K562 (cell line): Measurements from ENCODE around the gene CEBPZ. TPM values are rescaled to one million over a fixed set of nuclear protein-coding genes. Genes with fewer than 3 reads are reported as not detected.
A peak's percentile ranks its signal among the peaks of the same experiment; 100 is the strongest.

Experiments
- ARID1B ChIP-seq: fragments of 450-650 bp; IDR thresholded peaks from 2 replicates; pipeline ENCODE4 v1.6.1; 2016; ENCODE audit warnings: antibody characterized with exemption, mild to moderate bottlenecking, inconsistent platforms
- ARID4B ChIP-seq: sonication (generic); formaldehyde crosslinking; IDR thresholded peaks from 2 replicates; pipeline ENCODE4 v1.8.0; 2022; ENCODE audit warnings: mild to moderate bottlenecking, missing genetic modification reagents
- FOXK2 ChIP-seq, 2 experiments: fragments of 450-650 bp; IDR thresholded peaks in 1 of 2; conservative IDR thresholded peaks in 1 of 2; 2 replicates each; pipeline ENCODE4 v1.6.1; 2016; ENCODE audit warnings: low read depth in 2 of 2, mild to moderate bottlenecking in 1 of 2
- MAX ChIP-seq: sonication (generic); formaldehyde crosslinking; IDR thresholded peaks from 2 replicates; pipeline ENCODE4 v1.9.0; 2022; ENCODE audit warnings: mild to moderate bottlenecking, missing genetic modification reagents
- MCM2 ChIP-seq: fragments of 450-650 bp; IDR thresholded peaks from 2 replicates; pipeline ENCODE4 v1.6.1; 2017; ENCODE audit warnings: low read depth, mild to moderate bottlenecking
- MECOM ChIP-seq: fragments of 250-450 bp; sonication (Bioruptor Pico); IDR thresholded peaks from 2 replicates; pipeline ENCODE4 v1.8.0; 2022; ENCODE audit warnings: inconsistent platforms
- MEIS2 ChIP-seq: fragments of 450-650 bp; IDR thresholded peaks from 2 replicates; pipeline ENCODE4 v1.6.1; 2014; ENCODE audit warnings: mild to moderate bottlenecking; ENCODE audit not compliant: partially characterized antibody
- NFYB ChIP-seq: IDR thresholded peaks from 2 replicates; pipeline ENCODE4 v1.6.1; 2011; ENCODE audit warnings: mild to moderate bottlenecking, moderate library complexity; ENCODE audit not compliant: insufficient read length; ENCODE audit errors: extremely low read depth
- RBBP5 ChIP-seq: fragments of 200-600 bp; sonication (generic); IDR thresholded peaks from 2 replicates; pipeline ENCODE4 v1.6.1; 2012; ENCODE audit warnings: borderline replicate concordance, mild to moderate bottlenecking, low read length, control low read depth, inconsistent platforms; ENCODE audit not compliant: insufficient read depth, poor library complexity, severe bottlenecking
- RUNX1 ChIP-seq: sonication (generic); IDR thresholded peaks from 2 replicates; pipeline ENCODE4 v1.6.1; 2016; ENCODE audit warnings: antibody characterized with exemption, low read depth
- SMARCA5 ChIP-seq: fragments of 450-650 bp; IDR thresholded peaks from 2 replicates; pipeline ENCODE4 v1.6.1; 2016
- TAF9B ChIP-seq: fragments of 450-650 bp; IDR thresholded peaks from 2 replicates; pipeline ENCODE4 v1.6.1; 2018; ENCODE audit warnings: mild to moderate bottlenecking; ENCODE audit not compliant: partially characterized antibody
- TEAD4 ChIP-seq, 2 experiments: sonication (generic) in 1 of 2; formaldehyde crosslinking in 1 of 2; IDR thresholded peaks; 2 replicates each; pipeline versions ENCODE4 v1.6.1 to v1.8.0; 2012 to 2022; ENCODE audit warnings: borderline replicate concordance in 1 of 2, inconsistent platforms in 1 of 2, low read length in 1 of 2, mild to moderate bottlenecking in 1 of 2, missing genetic modification reagents in 1 of 2
- ZBTB9 ChIP-seq: fragments of 450-650 bp; formaldehyde crosslinking; IDR thresholded peaks from 2 replicates; pipeline ENCODE4 v1.4.0; 2020; ENCODE audit warnings: mild to moderate bottlenecking, moderate library complexity
- ZFP91 ChIP-seq: sonication (generic); formaldehyde crosslinking; IDR thresholded peaks from 2 replicates; pipeline ENCODE4 v1.8.0; 2022; ENCODE audit warnings: mild to moderate bottlenecking, missing genetic modification reagents
- ZFX ChIP-seq: sonication (generic); formaldehyde crosslinking; IDR thresholded peaks from 2 replicates; pipeline ENCODE4 v1.8.0; 2022; ENCODE audit warnings: mild to moderate bottlenecking, missing genetic modification reagents, moderate library complexity
- ZNF277 ChIP-seq: fragments of 250-450 bp; sonication (Bioruptor Pico); IDR thresholded peaks from 2 replicates; pipeline ENCODE4 v1.8.0; 2022; ENCODE audit warnings: inconsistent platforms, mild to moderate bottlenecking, moderate library complexity, borderline replicate concordance
- polyA plus RNA-seq, 8 experiments: library from polyadenylated mRNA; depleted of rRNA in 4 of 8; stranded (reverse) in 5 of 8; unstranded in 3 of 8; fragments of >200 nt; fragmentation: Nextera tagmentation in 2 of 8; fragmentation: Illumina TruSeq in 1 of 8; extraction: Ambion mirVana in 2 of 8; extraction: Trizol in 1 of 8; gene quantifications; 2 replicates each; pipeline versions ENCODE4 v1.2.1 to v1.2.3, GENCODE V29; 2011 to 2014; ENCODE audit warnings: inconsistent platforms in 1 of 8, missing spikeins in 1 of 8
- total RNA-seq, 7 experiments: library from RNA; depleted of rRNA in 6 of 7; stranded (reverse); fragments of >200 nt in 6 of 7; fragmentation: Illumina TruSeq in 2 of 7; extraction: Trizol in 2 of 7; gene quantifications; 2 replicates each; pipeline versions ENCODE4 v1.2.1 to v1.2.3, GENCODE V29; 2011 to 2021; ENCODE audit warnings: low replicate concordance in 1 of 7

CEBPZ gene
- total and polyA plus RNA-seq, 9 of the 15 experiments (the other 6 are each of a cell fraction or from before 2014, with no cell fraction given) = 49.7 to 160 (median 82.8) TPM

- TF ChIP-seq ARID4B = 0 out of 2 replicates have a peak, but pooled peaks have one; percentile 15
- no peak for TF ChIP-seq FOXK2 (conservative IDR thresholded peaks at IDR 0.05 in 1 of 2, IDR thresholded peaks at IDR 0.05 in 1 of 2; ENCODE audit: low read depth in 2 of 2)
- no peak for TF ChIP-seq ZNF277 (CRISPR knock-in tag)
- peak; percentile 79 for TF ChIP-seq ZFX (CRISPR knock-in tag)
- TF ChIP-seq MEIS2 = peak; percentile 28
- TF ChIP-seq NFYB = no peak
- no peak for TF ChIP-seq MECOM (CRISPR knock-in tag)
- no peak for TF ChIP-seq ZBTB9 (CRISPR knock-in tag)
- TF ChIP-seq TAF9B = no peak
- TF ChIP-seq ARID1B = no peak
- TF ChIP-seq RBBP5 = peak; percentile 82
- no peak for TF ChIP-seq SMARCA5
- TF ChIP-seq TEAD4 (IDR thresholded peaks at IDR 0.05; ENCODE audit: low read length) = peak; percentile 17; the same call in 1 of the 2 replicates
- no peak for TF ChIP-seq TEAD4 (CRISPR knock-in tag; IDR thresholded peaks at IDR 0.05; ENCODE audit: borderline replicate concordance)
- 0 out of 2 replicates have a peak, but pooled peaks have one; percentile 2 for TF ChIP-seq MAX (CRISPR knock-in tag)
- no peak for TF ChIP-seq RUNX1
- no peak for TF ChIP-seq MCM2
- no peak for TF ChIP-seq ZFP91 (CRISPR knock-in tag)
These were observed 75.1 kb downstream of the CEBPZ start (continued) for GRCh38 chr2:37156071-37156856.
